Activated gamma-delta T cell treated with anti-CD3 and anti-CD28 coated beads, Interleukin-2, amount 50 U/mL, for 16 hours (primary cell): Measurements from ENCODE around the gene CACNG6.

Experiments used
- DNase-seq: peaks from one replicate; pipeline ENCODE4 v3.0.0-alpha.2; 2020; ENCODE audit warnings: low read depth

Gene CACNG6

GRCh38 chr19:54045771-54046170 lies 54.3 kb downstream of the CACNG6 start:
- no peak for DNase-seq

- no peak for DNase-seq
These were observed 56.2 kb downstream of the CACNG6 start for GRCh38 chr19:54047616-54048015.
